KMS-11 (cell line): ENCODE data around the gene RERE.

Experiments used
- H2AFZ ChIP-seq: fragments of 200-600 bp; sonication (generic); 2 replicates; pipeline ENCODE4 v1.6.1; 2016; ENCODE audit warnings: antibody characterized with exemption, mixed run types, low read depth
- H3K27ac ChIP-seq: fragments of 200-600 bp; sonication (generic); 2 replicates; pipeline ENCODE4 v1.6.1; 2016; ENCODE audit warnings: mild to moderate bottlenecking, mixed run types
- H3K27me3 ChIP-seq: fragments of 200-600 bp; sonication (generic); 2 replicates; pipeline ENCODE4 v1.6.1; 2017; ENCODE audit warnings: mild to moderate bottlenecking, low read depth, mixed run types, moderate library complexity; ENCODE audit not compliant: insufficient read depth
- H3K36me3 ChIP-seq: fragments of 200-600 bp; sonication (generic); 2 replicates; pipeline ENCODE4 v1.6.1; 2017; ENCODE audit warnings: mild to moderate bottlenecking, mixed run types; ENCODE audit not compliant: insufficient read depth
- H3K4me1 ChIP-seq: fragments of 200-600 bp; sonication (generic); 2 replicates; pipeline ENCODE4 v1.6.1; 2016; ENCODE audit warnings: mild to moderate bottlenecking, low read depth, mixed run types; ENCODE audit not compliant: poor library complexity, severe bottlenecking
- H3K4me2 ChIP-seq: fragments of 200-600 bp; sonication (generic); 2 replicates; pipeline ENCODE4 v1.7.0; 2016; ENCODE audit warnings: mild to moderate bottlenecking, mixed run types
- H3K4me3 ChIP-seq: fragments of 200-600 bp; sonication (generic); IDR thresholded peaks from 2 replicates; pipeline ENCODE4 v1.6.1; 2017; ENCODE audit warnings: low read depth, low read length, mixed read lengths; ENCODE audit not compliant: insufficient read depth
- H3K79me2 ChIP-seq: fragments of 200-600 bp; sonication (generic); 2 replicates; pipeline ENCODE4 v1.6.1; 2016; ENCODE audit warnings: low read depth, mixed run types; ENCODE audit not compliant: insufficient read depth
- H3K9ac ChIP-seq: fragments of 200-600 bp; sonication (generic); 2 replicates; pipeline ENCODE4 v1.6.1; 2016; ENCODE audit warnings: mild to moderate bottlenecking, mixed run types
- H4K20me1 ChIP-seq: fragments of 200-600 bp; sonication (generic); 2 replicates; pipeline ENCODE4 v1.6.1; 2016; ENCODE audit warnings: mild to moderate bottlenecking, mixed run types; ENCODE audit not compliant: insufficient read depth
- CTCF ChIP-seq: fragments of 200-600 bp; sonication (generic); conservative IDR thresholded peaks from 2 replicates; pipeline ENCODE4 v1.6.1; 2017; ENCODE audit warnings: low read depth, mild to moderate bottlenecking, antibody characterized with exemption, low read length, moderate library complexity, mixed read lengths

RERE gene

GRCh38 chr1:8687538-8687937 is 129.9 kb downstream of the RERE start:
- peaks cover 16% of the 10 kb centered on the region for H3K4me1 ChIP-seq
- H3K79me2 ChIP-seq = peaks cover 65% of the 10 kb centered on the region; the same call in 1 of the 2 replicates
- TF ChIP-seq CTCF = no peak

GRCh38 chr1:8687039-8687438 is 130.4 kb downstream of the RERE start:
- Histone ChIP-seq H4K20me1 (0 out of 2 replicates have a peak, but pooled peaks cover 3% of the 10 kb centered on the region), H3K27ac (no peak overlapping the region), H3K4me1 (peaks cover 16% of the 10 kb centered on the region), H3K27me3 (no peaks in the 10 kb centered on the region), H2AFZ (no peak overlapping the region), H3K36me3 (no peaks in the 10 kb centered on the region), H3K9ac (no peak overlapping the region), H3K4me3 (no peak overlapping the region), H3K4me2 (no peak overlapping the region), H3K79me2 (peaks cover 65% of the 10 kb centered on the region; the same call in 1 of the 2 replicates)
- no peak for TF ChIP-seq CTCF

More at GRCh38 chr1:8687538-8687937, 129.9 kb downstream of the RERE start:
- Histone ChIP-seq H3K4me2 (no peak overlapping the region), H3K9ac (no peak overlapping the region), H2AFZ (no peak overlapping the region), H3K27ac (no peak overlapping the region), H3K4me3 (no peak overlapping the region), H3K27me3 (no peaks in the 10 kb centered on the region), H4K20me1 (0 out of 2 replicates have a peak, but pooled peaks cover 3% of the 10 kb centered on the region), H3K36me3 (no peaks in the 10 kb centered on the region)

GRCh38 chr1:8685463-8685862 is 132.0 kb downstream of the RERE start:
- no peak overlapping the region for H3K4me2 ChIP-seq
- 0 out of 2 replicates have a peak, but pooled peaks cover 6% of the 10 kb centered on the region for H4K20me1 ChIP-seq
- H3K9ac ChIP-seq = no peak overlapping the region
- H3K27ac ChIP-seq = no peak overlapping the region
- H2AFZ ChIP-seq = no peak overlapping the region
- no peak for TF ChIP-seq CTCF
- no peaks in the 10 kb centered on the region for H3K27me3 ChIP-seq
- peaks cover 73% of the 10 kb centered on the region; the same call in 1 of the 2 replicates for H3K79me2 ChIP-seq
- no peaks in the 10 kb centered on the region for H3K36me3 ChIP-seq
- H3K4me3 ChIP-seq = no peak overlapping the region
- peaks cover 16% of the 10 kb centered on the region for H3K4me1 ChIP-seq

- Histone ChIP-seq H3K79me2 (peaks cover 67% of the 10 kb centered on the region; the same call in 1 of the 2 replicates), H3K36me3 (no peaks in the 10 kb centered on the region), H3K4me1 (peaks cover 7% of the 10 kb centered on the region), H3K27me3 (no peaks in the 10 kb centered on the region), H3K4me3 (no peak overlapping the region), H3K27ac (no peak overlapping the region), H3K4me2 (no peak overlapping the region), H4K20me1 (0 out of 2 replicates have a peak, but pooled peaks cover 6% of the 10 kb centered on the region), H3K9ac (no peak overlapping the region), H2AFZ (no peak overlapping the region)
- TF ChIP-seq CTCF = no peak
Observed at GRCh38 chr1:8684590-8684989, 132.8 kb downstream of the RERE start.
